Mesenchymal stem cell (in vitro differentiated cells and primary cell): ENCODE data around the gene PPP1R12C.
"Not testable (repeated sequence)": the region's sequence is repeated elsewhere in the genome, so short reads cannot be mapped to it uniquely, and the experiment has no call there.

ENCODE experiments used
- DNase-seq: peaks from one replicate; pipeline ENCODE4 v3.0.0-alpha.2; 2013
- H2AFZ ChIP-seq: one replicate; pipeline ENCODE4 v1.6.1; 2013; ENCODE audit warnings: low read depth, mild to moderate bottlenecking, control low read depth, inconsistent platforms, low read length, moderate library complexity
- H2AK5ac ChIP-seq: 2 replicates; pipeline ENCODE4 v1.6.1; 2013; ENCODE audit warnings: low read length, moderate library complexity, mild to moderate bottlenecking, inconsistent platforms; ENCODE audit not compliant: severe bottlenecking
- H2BK120ac ChIP-seq: one replicate; pipeline ENCODE4 v1.6.1; 2013; ENCODE audit warnings: low read depth, mild to moderate bottlenecking, inconsistent platforms, low read length, moderate library complexity
- H2BK12ac ChIP-seq, 2 experiments: one replicate each; pipeline ENCODE4 v1.6.1; 2013; ENCODE audit warnings: inconsistent platforms in 2 of 2, low read length in 2 of 2, mild to moderate bottlenecking in 2 of 2, moderate library complexity in 2 of 2, control low read depth in 1 of 2
- H2BK15ac ChIP-seq: one replicate; pipeline ENCODE4 v1.6.1; 2013; ENCODE audit warnings: mild to moderate bottlenecking, low read depth, inconsistent platforms; ENCODE audit not compliant: poor library complexity, severe bottlenecking
- H2BK5ac ChIP-seq: 2 replicates; pipeline ENCODE4 v1.6.1; 2013; ENCODE audit warnings: low read depth, mild to moderate bottlenecking, low read length, control low read depth, inconsistent platforms; ENCODE audit not compliant: poor library complexity, severe bottlenecking
- H3K14ac ChIP-seq, 2 experiments: one replicate each; pipeline ENCODE4 v1.6.1; 2013; ENCODE audit warnings: inconsistent platforms in 2 of 2, low read length in 2 of 2, control low read depth in 1 of 2, mild to moderate bottlenecking in 1 of 2, moderate library complexity in 1 of 2
- H3K18ac ChIP-seq, 2 experiments: one replicate each; pipeline ENCODE4 v1.6.1; 2013; ENCODE audit warnings: inconsistent platforms in 2 of 2, low read length in 2 of 2, control low read depth in 1 of 2, low read depth in 1 of 2, mild to moderate bottlenecking in 1 of 2
- H3K23ac ChIP-seq, 2 experiments: one replicate each; pipeline ENCODE4 v1.6.1; 2013; ENCODE audit warnings: inconsistent platforms in 2 of 2, low read length in 2 of 2, mild to moderate bottlenecking in 2 of 2, moderate library complexity in 2 of 2, control low read depth in 1 of 2
- H3K27ac ChIP-seq: 2 replicates; pipeline ENCODE4 v1.5.1; 2013; ENCODE audit warnings: mild to moderate bottlenecking, moderate library complexity, low read length, control low read depth, inconsistent platforms; ENCODE audit not compliant: poor library complexity, severe bottlenecking
- H3K27me3 ChIP-seq, 2 experiments: 2 replicates each; pipeline versions ENCODE4 v1.6.1 to v1.7.0; 2013; ENCODE audit warnings: low read length in 2 of 2, mild to moderate bottlenecking in 2 of 2, moderate library complexity in 2 of 2, control low read depth in 1 of 2, inconsistent platforms in 1 of 2; ENCODE audit not compliant: control insufficient read depth in 1 of 2, insufficient read depth in 1 of 2
- H3K36me3 ChIP-seq, 2 experiments: 2 replicates each; pipeline versions ENCODE4 v1.6.1 to v1.7.0; 2013; ENCODE audit warnings: low read length in 2 of 2, control low read depth in 1 of 2, inconsistent platforms in 1 of 2, low read depth in 1 of 2, mild to moderate bottlenecking in 1 of 2; ENCODE audit not compliant: insufficient read depth in 2 of 2, control insufficient read depth in 1 of 2
- H3K4ac ChIP-seq, 2 experiments: one replicate each; pipeline ENCODE4 v1.6.1; 2013; ENCODE audit warnings: inconsistent platforms in 2 of 2, low read length in 2 of 2, mild to moderate bottlenecking in 2 of 2, moderate library complexity in 2 of 2, control low read depth in 1 of 2, low read depth in 1 of 2
- H3K4me1 ChIP-seq: 2 replicates; pipeline ENCODE4 v1.6.1; 2013; ENCODE audit warnings: low read depth, low read length, control low read depth; ENCODE audit not compliant: control insufficient read depth, insufficient read depth
- H3K4me2 ChIP-seq: 2 replicates; pipeline ENCODE4 v1.6.1; 2013; ENCODE audit warnings: low read length, mild to moderate bottlenecking, inconsistent platforms; ENCODE audit not compliant: poor library complexity, severe bottlenecking
- H3K4me3 ChIP-seq, 2 experiments: 2 replicates each; pipeline versions ENCODE4 v1.5.1 to v1.7.0; 2013; ENCODE audit warnings: low read length in 2 of 2, mild to moderate bottlenecking in 2 of 2, control low read depth in 1 of 2, low read depth in 1 of 2; ENCODE audit not compliant: insufficient read depth in 1 of 2
- H3K79me1 ChIP-seq: replicated peaks from 2 replicates; pipeline ENCODE4 v1.6.1; 2013; ENCODE audit warnings: mild to moderate bottlenecking, control low read depth, low read length, inconsistent platforms; ENCODE audit not compliant: poor library complexity, severe bottlenecking
- H3K9ac ChIP-seq: 2 replicates; pipeline ENCODE4 v1.7.0; 2013; ENCODE audit warnings: mild to moderate bottlenecking, low read length, moderate library complexity
- H3K9me3 ChIP-seq: 2 replicates; pipeline ENCODE4 v1.7.0; 2013; ENCODE audit warnings: mild to moderate bottlenecking, low read length; ENCODE audit not compliant: control insufficient read depth
- H4K8ac ChIP-seq: one replicate; pipeline ENCODE4 v1.6.1; 2013; ENCODE audit warnings: inconsistent platforms, mild to moderate bottlenecking, low read length, moderate library complexity
- H4K91ac ChIP-seq: one replicate; pipeline ENCODE4 v1.6.1; 2013; ENCODE audit warnings: mild to moderate bottlenecking, low read length, inconsistent platforms
- WGBS: methylation state at CpG from one replicate; pipeline ENCODE4 v1.1.7; 2013; ENCODE audit warnings: mixed read lengths; 5-methylcytosine and 5-hydroxymethylcytosine counted together

Gene PPP1R12C

DNA sequence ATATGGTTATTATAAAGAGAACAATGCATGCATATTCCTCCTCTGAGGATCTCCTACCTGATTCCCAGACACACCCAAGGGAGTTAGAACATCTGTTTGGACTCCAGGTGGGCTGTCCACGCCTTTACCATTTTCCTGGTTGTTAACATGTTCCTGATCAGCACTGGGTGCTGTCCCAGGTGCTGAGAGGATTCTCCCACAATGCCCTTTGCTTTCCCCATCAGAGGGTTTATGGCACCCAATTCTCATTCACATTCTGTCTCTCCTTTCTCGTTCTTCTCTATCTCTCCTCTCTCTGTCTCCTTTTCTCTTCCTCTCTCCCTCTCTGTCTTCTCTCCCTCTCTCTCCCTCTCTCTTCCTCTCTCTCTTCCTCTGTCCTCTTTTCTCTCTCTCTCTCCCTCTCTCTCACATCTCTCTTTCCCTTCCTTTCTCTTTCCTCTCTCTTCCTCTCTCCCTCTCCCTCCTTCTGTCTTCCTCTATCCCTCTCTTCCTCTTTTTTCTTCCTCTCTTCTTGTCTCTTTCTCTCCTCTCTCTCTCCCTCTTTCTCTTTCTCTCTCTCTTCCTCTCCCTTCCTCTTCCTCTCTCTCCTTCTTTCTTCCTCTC, 51.2 kb downstream of the PPP1R12C start:
- Histone ChIP-seq H3K18ac (no peak overlapping the region), H4K91ac (no peak overlapping the region), H2BK120ac (no peak overlapping the region), H3K36me3 (no peaks in the 10 kb centered on the region), H3K4me3 (no peak overlapping the region), H3K27me3 (peaks cover 40 to 43% of the 10 kb centered on the region in 2 experiments), H3K4me2 (no peak overlapping the region), H3K4me1 (peaks cover 13% of the 10 kb centered on the region), H3K14ac (no peak overlapping the region), H2BK15ac (no peak overlapping the region), H3K4ac (no peak overlapping the region), H2AFZ (no peak overlapping the region), H3K27ac (no peak overlapping the region), H3K9ac (no peak overlapping the region), H2BK12ac (no peak overlapping the region), H2BK5ac (no peak overlapping the region), H3K23ac (no peak overlapping the region), H4K8ac (no peak overlapping the region), H2AK5ac (no peak overlapping the region), H3K9me3 (no peaks in the 10 kb centered on the region), H3K79me1 (peaks cover 7% of the 10 kb centered on the region)
- DNase-seq, result no peak
- 33% methylated on average over 2 of the region's 2 CpGs for WGBS

DNA sequence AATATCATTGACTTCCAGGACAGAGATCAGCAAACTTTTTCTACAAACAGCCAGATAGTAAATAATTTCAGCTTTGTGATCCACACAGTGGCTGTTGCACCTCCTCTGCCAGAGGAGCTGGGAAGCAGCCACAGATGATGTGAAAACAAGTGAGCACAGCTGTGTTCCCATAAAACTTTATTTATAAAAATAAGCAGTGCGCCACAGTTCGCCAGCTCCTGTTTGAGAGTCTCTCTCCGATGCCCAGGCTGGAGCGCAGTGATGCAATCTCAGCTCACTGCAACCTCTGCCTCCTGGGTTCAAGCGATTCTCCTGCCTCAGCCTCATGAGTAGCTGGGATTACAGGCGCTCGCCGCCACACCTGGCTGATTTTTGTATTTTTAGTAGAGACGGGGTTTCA, 51.9 kb downstream of the PPP1R12C start:
- H4K91ac ChIP-seq, H2AK5ac ChIP-seq, H2BK12ac ChIP-seq, H3K9me3 ChIP-seq, H3K9ac ChIP-seq, H2BK5ac ChIP-seq, H3K36me3 ChIP-seq, H3K79me1 ChIP-seq, H2BK120ac ChIP-seq, H3K4ac ChIP-seq, H2BK15ac ChIP-seq, DNase-seq, H3K27ac ChIP-seq, H3K23ac ChIP-seq, H3K4me3 ChIP-seq, H2AFZ ChIP-seq, H3K14ac ChIP-seq, H4K8ac ChIP-seq, H3K4me2 ChIP-seq, H3K18ac ChIP-seq: not testable (repeated sequence)
- Histone ChIP-seq H3K27me3 (peaks cover 38 to 40% of the 10 kb centered on the region in 2 experiments), H3K4me1 (peaks cover 13% of the 10 kb centered on the region)
- 83% methylated on average over 9 of the region's 9 CpGs for WGBS

DNA sequence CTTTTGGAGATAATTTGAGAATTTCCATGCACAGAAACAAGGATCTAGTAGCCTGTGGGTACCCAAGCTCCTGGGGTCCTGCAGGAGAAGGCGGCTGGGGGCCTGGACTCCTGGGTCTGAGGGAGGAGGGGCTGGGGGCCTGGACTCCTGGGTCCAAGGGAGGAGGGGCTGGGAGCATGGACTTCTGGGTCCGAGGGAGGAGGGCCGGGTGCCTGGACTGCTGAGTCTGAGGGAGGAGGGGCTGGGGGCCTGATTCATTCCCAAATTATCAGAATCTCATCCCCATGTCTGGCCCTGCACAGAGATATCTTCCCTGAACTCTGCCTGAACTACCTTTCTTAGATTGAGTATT, 54.0 kb downstream of the PPP1R12C start:
- Histone ChIP-seq H2BK12ac (no peak overlapping the region), H3K4me2 (no peak overlapping the region), H3K9me3 (no peaks in the 10 kb centered on the region), H2AK5ac (no peak overlapping the region), H3K14ac (no peak overlapping the region), H3K18ac (no peak overlapping the region), H2AFZ (no peak overlapping the region), H3K4ac (no peak overlapping the region), H3K79me1 (peaks cover 10% of the 10 kb centered on the region), H4K8ac (no peak overlapping the region), H2BK5ac (no peak overlapping the region), H2BK120ac (no peak overlapping the region), H3K9ac (no peak overlapping the region), H3K36me3 (peaks cover 2 to 9% of the 10 kb centered on the region in 2 experiments), H2BK15ac (no peak overlapping the region), H3K27ac (no peak overlapping the region), H3K4me1 (peaks cover 5% of the 10 kb centered on the region), H3K4me3 (peak overlapping the region in 1 of 2 experiments; percentile 60), H4K91ac (no peak overlapping the region), H3K23ac (no peak overlapping the region), H3K27me3 (peaks cover 24% of the 10 kb centered on the region in 2 experiments)
- 89% methylated on average over 1 of the region's 3 CpGs for WGBS
- DNase-seq, result no peak

DNA sequence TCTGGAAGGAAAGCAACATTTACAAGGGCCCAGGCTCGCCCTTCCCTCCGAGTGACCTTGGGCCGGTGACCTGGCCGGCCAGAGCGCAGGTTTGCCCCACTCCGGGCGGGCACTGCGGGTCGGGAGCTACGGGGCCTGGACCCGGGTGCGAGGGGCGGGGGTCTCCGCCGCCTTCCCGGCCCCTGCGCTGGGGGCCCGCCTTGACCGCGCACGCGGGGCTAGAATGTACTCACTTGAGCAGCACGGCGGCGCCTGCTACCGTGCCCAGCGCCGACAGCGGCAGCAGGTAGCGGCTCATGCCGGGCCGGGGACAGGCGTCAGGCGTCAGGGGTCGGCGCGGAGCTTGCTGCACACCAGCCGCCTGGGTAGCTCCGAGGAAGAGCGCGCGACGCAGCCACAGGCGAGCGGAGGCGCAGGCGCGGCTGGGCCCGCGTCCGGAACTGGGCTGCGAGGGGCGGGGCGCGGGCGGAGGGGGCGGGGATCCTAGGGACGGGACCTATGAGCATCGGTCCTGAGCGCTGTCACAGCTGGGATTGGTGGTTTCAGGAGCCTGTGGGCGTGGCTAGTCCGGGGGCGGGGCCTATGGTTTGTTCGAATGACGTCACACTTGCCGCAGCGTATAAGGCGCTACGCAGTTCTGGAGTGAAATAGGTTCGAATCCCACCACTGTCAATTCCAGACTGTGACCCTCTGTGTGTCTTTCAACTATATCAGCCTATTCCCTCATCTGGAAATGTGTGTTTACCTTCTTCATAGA, 54.5 kb downstream of the PPP1R12C start, which contains the start of gene RDH13:
Gene RDH13, minus strand, starts transcription at position 414 of the 757 bp plus-strand sequence. Its CDS starts 116 bp downstream, at position 298.
- peaks cover 10% of the 10 kb centered on the region for H3K79me1 ChIP-seq
- DNase-seq, result peak; percentile 95
- peak within 1 kb of the TSS; percentile 91 for H4K91ac ChIP-seq
- H3K4me3 ChIP-seq, result peak within 1 kb of the TSS; percentile 86 to 90
- H3K4me2 ChIP-seq, result peak within 1 kb of the TSS; percentile 98
- peaks cover 5% of the 10 kb centered on the region for H3K4me1 ChIP-seq
- no peak within 1 kb of the TSS for H2AK5ac ChIP-seq
- no peak within 1 kb of the TSS for H2BK5ac ChIP-seq
- peaks cover 4 to 12% of the 10 kb centered on the region in 2 experiments for H3K36me3 ChIP-seq
- peak within 1 kb of the TSS; percentile 96 for H2AFZ ChIP-seq
- WGBS, result 2% methylated on average over 48 of the region's 70 CpGs
- no peaks in the 10 kb centered on the region for H3K9me3 ChIP-seq
- H3K27me3 ChIP-seq, result peaks cover 20 to 21% of the 10 kb centered on the region in 2 experiments
- peak within 1 kb of the TSS; percentile 84 for H4K8ac ChIP-seq
- peak within 1 kb of the TSS in 1 of 2 experiments; percentile 40 for H3K4ac ChIP-seq
- H2BK12ac ChIP-seq, result peak within 1 kb of the TSS in 1 of 2 experiments; percentile 3
- peak within 1 kb of the TSS; percentile 87 to 96 for H3K18ac ChIP-seq
- H3K9ac ChIP-seq, result peak within 1 kb of the TSS; percentile 87
- H2BK120ac ChIP-seq, result no peak within 1 kb of the TSS
- peak within 1 kb of the TSS; percentile 87 to 93 for H3K14ac ChIP-seq
- no peak within 1 kb of the TSS for H3K23ac ChIP-seq
- H2BK15ac ChIP-seq, result peak within 1 kb of the TSS; percentile 21
- no peak within 1 kb of the TSS for H3K27ac ChIP-seq
